ENCODE measurements around the gene IL16.
"Not testable (repeated sequence)": the region's sequence is repeated elsewhere in the genome, so short reads cannot be mapped to it uniquely, and the experiment has no call there.

IL16 gene

GRCh38 chr15:81343371-81343770 is 146.7 kb downstream of the IL16 start:
- DNase-seq = no peak

GRCh38 chr15:81346611-81347010 is 149.9 kb downstream of the IL16 start:
- no peak for DNase-seq

DNA sequence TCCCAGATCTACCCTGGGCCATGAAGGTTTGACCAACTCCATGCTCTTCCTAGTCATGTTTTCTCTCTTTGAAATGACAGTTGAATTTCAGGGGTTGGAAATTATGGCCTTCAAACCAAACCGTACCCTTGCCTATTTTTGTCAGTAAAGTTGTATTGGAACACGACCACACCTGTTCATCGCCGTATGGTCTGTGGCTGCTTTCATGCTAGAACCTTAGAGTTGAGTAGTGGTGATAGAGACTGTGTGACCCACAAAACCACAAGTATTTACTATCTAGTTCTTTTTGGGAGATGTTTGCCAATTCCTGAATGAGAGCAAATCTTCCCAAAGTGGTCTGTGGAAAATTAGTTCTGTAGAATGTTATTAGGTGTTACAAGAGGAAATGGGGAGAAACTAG is 151.2 kb downstream of the IL16 start:
- no peak for DNase-seq

DNA sequence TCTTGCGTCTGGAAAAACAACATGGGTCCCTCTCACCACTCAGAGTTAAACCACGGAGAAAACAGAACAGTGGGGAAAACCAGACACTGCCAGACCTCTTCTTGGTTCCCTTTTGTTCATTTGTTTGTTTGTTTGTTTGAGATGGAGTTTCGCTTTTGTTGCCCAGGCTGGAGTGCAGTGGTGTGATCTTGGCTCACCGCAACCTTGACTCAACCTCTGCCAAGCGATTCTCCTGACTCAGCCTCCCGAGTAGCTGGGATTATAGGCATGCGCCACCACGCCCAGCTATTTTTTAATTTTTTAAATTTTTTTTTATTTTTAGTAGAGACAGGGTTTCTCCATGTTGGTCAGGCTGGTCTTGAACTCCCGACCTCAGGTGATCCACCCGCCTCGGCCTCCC is 152.0 kb downstream of the IL16 start:
- DNase-seq = not testable (repeated sequence)

- DNase-seq = no peak
Measured at GRCh38 chr15:81349271-81349670, 152.6 kb downstream of the IL16 start.

GRCh38 chr15:81351651-81352050 is 155.0 kb downstream of the IL16 start:
- DNase-seq = no peak

- DNase-seq = no peak
Measured at GRCh38 chr15:81356252-81356651, 159.6 kb downstream of the IL16 start.

DNA sequence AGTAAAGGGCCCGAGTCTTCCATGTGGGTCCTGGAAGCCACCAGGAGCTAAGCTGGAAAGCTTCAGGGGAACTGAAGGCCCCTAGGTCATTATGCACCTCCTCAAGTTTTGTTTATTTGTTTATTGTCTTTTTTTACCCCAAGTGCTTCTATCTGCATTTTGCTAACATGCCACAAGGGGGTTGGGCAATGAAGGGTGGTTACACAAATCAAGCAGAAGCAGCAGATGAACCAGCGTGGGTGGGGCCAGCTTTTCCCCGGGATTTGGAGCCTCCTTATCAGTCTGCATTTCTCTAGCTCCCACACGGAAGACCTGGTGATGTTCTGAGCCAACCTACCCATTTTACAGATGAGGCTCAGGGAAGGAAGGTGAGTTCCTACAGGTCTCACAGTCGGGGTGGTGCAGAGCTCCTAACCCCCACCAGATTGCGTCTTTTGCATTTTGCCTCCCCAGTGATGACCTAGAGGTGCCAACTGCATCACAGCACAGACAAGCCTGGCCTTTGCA is 160.6 kb downstream of the IL16 start:
- DNase-seq = no peak

- no peak for DNase-seq
Measured at GRCh38 chr15:81358248-81358647, 161.6 kb downstream of the IL16 start.

DNA sequence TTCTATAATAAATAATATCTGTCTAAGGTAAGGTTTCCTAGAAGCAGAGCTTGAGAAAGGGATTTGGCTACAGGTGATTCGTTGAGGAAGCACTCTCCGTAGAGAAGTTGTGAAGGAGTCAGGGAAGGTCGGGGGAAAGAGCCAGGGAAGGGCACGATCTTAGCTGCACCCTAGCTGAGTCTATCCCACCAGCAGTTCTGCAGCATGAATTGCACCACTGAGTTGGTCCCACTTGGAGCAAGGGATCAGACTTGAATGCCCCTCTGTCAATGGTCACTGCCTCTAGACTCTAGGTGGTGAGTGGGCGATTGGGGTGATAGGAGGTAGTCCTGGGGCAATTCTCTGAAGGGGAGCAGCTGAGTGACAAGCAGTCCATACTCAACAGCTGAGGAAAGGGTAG is 163.8 kb downstream of the IL16 start:
- DNase-seq = no peak

- no peak for DNase-seq
Measured at GRCh38 chr15:81361891-81362290, 165.2 kb downstream of the IL16 start.

GRCh38 chr15:81362790-81363189 is 166.1 kb downstream of the IL16 start:
- no peak for DNase-seq

- no peak for DNase-seq
Measured at GRCh38 chr15:81363276-81363675, 166.6 kb downstream of the IL16 start.
